ES-I3 (cell line): ENCODE data around the gene TIGIT.

Source experiments
- H3K36me3 ChIP-seq: 2 replicates; pipeline ENCODE4 v1.6.1; 2013; ENCODE audit warnings: mild to moderate bottlenecking, low read length, control low read depth, moderate library complexity; ENCODE audit not compliant: insufficient read depth
- H3K4me1 ChIP-seq: 2 replicates; pipeline ENCODE4 v1.6.1; 2013; ENCODE audit warnings: mild to moderate bottlenecking, control low read depth, low read length; ENCODE audit not compliant: insufficient read depth
- H3K9ac ChIP-seq: 2 replicates; pipeline ENCODE4 v1.6.1; 2013; ENCODE audit warnings: low read depth, mild to moderate bottlenecking, low read length, moderate library complexity
- H3K9me3 ChIP-seq: 2 replicates; pipeline ENCODE4 v1.6.1; 2013; ENCODE audit warnings: mild to moderate bottlenecking, low read length, moderate library complexity; ENCODE audit not compliant: control insufficient read depth, insufficient read depth

Gene TIGIT

DNA sequence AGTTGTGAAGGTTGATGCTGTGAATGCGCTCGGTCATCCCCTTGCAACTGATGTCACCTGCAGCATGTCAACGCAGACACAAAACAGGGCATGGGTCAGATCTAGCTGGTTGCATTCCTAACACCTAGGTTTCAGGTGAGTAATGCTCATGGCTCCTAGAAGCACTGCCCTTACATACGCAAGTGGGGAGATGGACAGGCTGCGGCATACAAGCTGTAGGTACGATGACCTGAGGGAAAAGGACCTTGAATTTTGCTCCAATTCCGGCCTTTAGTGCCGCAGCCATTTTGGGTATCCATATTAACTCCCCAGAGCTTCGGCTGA, 58.0 kb downstream of the TIGIT start:
- H3K36me3 ChIP-seq: no peaks in the 10 kb centered on the region

DNA sequence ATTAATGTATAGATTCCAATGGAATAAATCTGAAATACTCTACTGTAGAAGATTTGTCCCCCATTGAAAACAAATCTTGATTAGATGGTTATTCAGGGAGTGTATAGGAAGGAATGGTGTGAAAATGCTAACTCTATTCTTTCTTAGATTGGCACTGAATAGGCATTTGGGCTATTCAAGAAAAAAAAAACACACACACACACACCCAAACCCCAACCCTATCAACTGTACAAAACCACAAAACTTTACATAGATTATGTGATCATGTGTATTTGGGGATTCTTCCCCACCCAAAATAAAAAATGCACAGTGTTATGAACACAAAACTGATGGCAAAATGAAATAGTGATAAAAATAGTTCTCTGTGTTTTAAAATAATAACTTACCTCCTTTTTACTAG, 61.8 kb downstream of the TIGIT start:
- Histone ChIP-seq H3K9ac (no peak overlapping the region; the same call in 1 of the 2 replicates), H3K36me3 (no peaks in the 10 kb centered on the region), H3K4me1 (peaks cover 25% of the 10 kb centered on the region), H3K9me3 (no peaks in the 10 kb centered on the region)

More for the DNA sequence above, 58.0 kb downstream of the TIGIT start:
- H3K9ac ChIP-seq: no peak overlapping the region
- H3K4me1 ChIP-seq: peaks cover 17% of the 10 kb centered on the region
- H3K9me3 ChIP-seq: no peaks in the 10 kb centered on the region

DNA sequence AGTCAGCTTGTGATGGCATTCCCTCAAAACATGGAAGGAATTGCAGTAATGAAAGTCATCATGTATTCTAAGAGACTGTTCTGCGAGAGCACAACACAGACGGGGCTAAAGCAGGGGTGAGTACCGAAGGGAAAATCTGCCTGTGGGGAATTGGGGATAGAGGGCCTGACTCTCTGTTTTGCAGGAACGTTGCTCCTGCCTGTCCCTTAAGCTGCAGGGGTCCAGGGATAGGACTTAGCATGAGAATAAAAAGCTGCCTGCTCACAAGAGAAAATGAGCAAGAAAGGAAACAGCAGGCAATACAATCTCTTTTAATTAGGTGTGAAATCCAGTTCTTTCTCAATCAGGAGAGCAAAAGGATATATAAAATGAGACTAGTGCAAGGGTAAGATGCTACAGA, 62.2 kb downstream of the TIGIT start:
- no peaks in the 10 kb centered on the region for H3K36me3 ChIP-seq
- H3K9me3 ChIP-seq: no peaks in the 10 kb centered on the region
- no peak overlapping the region for H3K9ac ChIP-seq
- H3K4me1 ChIP-seq: peaks cover 25% of the 10 kb centered on the region

DNA sequence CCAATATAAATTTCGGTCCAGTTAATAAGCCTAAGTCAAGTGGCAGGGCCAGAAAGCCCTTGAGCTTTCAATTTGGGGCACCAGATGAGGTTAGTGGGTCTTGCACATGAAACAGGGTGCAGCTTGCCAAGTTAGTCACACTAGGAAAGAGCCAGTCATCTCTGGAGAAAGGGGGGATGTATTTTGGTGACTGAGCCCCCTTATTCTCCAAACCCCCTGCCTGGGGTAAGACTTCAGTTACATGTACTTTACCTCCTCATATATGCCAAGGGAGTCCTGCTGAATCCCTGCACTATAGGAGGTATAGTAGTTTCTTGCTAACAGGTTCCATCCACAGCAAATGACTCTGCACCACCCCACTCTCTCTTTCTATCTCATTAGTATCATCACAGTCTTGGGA, 62.7 kb downstream of the TIGIT start:
- no peak overlapping the region for H3K9ac ChIP-seq
- H3K36me3 ChIP-seq: no peaks in the 10 kb centered on the region
- peaks cover 25% of the 10 kb centered on the region for H3K4me1 ChIP-seq
- H3K9me3 ChIP-seq: no peaks in the 10 kb centered on the region
